ENCODE data around the gene FOXO1.

FOXO1 gene

GRCh38 chr13:40522282-40522681, 144.2 kb downstream of the FOXO1 start:
- Mint-ChIP-seq H3K9me3 (ENCODE audit: low read depth) (peaks cover 4% of the 10 kb centered on the region), H3K4me3 (peak overlapping the region; percentile 20), H3K27me3 (no peaks in the 10 kb centered on the region), H3K36me3 (peaks cover 7% of the 10 kb centered on the region), H3K4me1 (ENCODE audit: low read depth) (peaks cover 58% of the 10 kb centered on the region), H3K27ac (peak overlapping the region; percentile 59)

GRCh38 chr13:40520916-40521315, 145.5 kb downstream of the FOXO1 start:
- Mint-ChIP-seq H3K4me1 (ENCODE audit: low read depth) (peaks cover 69% of the 10 kb centered on the region), H3K27ac (peak overlapping the region; percentile 59), H3K27me3 (no peaks in the 10 kb centered on the region), H3K9me3 (ENCODE audit: low read depth) (peaks cover 4% of the 10 kb centered on the region), H3K36me3 (peaks cover 7% of the 10 kb centered on the region), H3K4me3 (no peak overlapping the region)

- Mint-ChIP-seq H3K36me3 (peaks cover 4% of the 10 kb centered on the region), H3K4me1 (ENCODE audit: low read depth) (peaks cover 65% of the 10 kb centered on the region), H3K27ac (peak overlapping the region; percentile 96), H3K4me3 (no peak overlapping the region), H3K9me3 (ENCODE audit: low read depth) (no peaks in the 10 kb centered on the region), H3K27me3 (no peaks in the 10 kb centered on the region)
Measured at GRCh38 chr13:40519637-40520036, 146.8 kb downstream of the FOXO1 start.

GRCh38 chr13:40518481-40518882, 148.0 kb downstream of the FOXO1 start:
- Mint-ChIP-seq H3K4me1 (ENCODE audit: low read depth) (peaks cover 72% of the 10 kb centered on the region), H3K9me3 (ENCODE audit: low read depth) (no peaks in the 10 kb centered on the region), H3K36me3 (peaks cover 4% of the 10 kb centered on the region), H3K4me3 (peak overlapping the region; percentile 72), H3K27me3 (no peaks in the 10 kb centered on the region), H3K27ac (peak overlapping the region; percentile 96)

DNA sequence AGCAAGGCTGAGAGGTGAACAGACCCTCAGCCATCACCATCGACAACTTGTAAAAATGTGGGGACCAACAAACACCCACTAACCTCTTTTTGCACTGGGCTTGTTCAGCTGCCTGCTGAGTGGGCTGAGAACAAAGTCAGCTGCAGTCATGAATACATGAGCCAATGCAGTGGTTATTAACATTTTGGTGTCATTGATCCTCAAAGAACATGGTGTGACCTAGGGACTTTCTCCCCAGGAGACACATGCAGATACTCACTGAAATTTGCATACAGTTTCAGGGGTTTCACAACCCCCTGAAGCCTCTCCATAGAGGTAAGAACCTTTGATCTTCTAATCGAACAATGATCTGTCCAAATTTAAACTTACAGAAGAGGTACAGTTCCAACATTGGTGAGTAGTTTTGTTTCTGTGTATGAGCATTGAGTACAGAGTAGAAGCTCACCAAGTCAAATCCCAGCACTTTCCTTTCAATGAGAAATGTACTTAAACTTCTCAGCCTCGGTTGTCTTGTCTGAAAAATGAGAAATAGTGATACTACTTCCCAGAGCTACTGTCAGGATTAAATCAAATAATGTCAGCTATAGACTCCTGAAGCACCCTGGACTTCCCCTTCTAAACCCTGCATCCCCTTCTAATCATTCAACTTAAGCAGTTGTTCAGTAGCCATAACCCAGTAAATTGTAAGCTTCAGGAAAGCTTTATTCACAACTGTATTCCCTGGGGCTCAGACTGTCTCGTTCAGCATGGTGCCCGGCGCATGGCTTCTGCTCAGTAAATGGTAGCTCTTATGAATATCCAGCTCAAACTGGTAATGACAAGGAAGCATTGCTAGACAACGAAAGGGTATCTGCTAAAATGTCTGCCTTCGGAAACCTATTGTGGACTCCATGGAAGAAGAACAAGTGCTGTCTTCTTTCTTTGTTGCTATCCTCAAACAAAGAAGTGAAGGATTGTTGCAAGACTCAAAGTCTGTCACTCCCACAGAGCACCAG, 148.7 kb downstream of the FOXO1 start:
- Mint-ChIP-seq H3K4me3 (peak overlapping the region; percentile 72), H3K27ac (peak overlapping the region; percentile 96), H3K36me3 (peaks cover 4% of the 10 kb centered on the region), H3K27me3 (no peaks in the 10 kb centered on the region), H3K9me3 (ENCODE audit: low read depth) (no peaks in the 10 kb centered on the region), H3K4me1 (ENCODE audit: low read depth) (peaks cover 79% of the 10 kb centered on the region)

DNA sequence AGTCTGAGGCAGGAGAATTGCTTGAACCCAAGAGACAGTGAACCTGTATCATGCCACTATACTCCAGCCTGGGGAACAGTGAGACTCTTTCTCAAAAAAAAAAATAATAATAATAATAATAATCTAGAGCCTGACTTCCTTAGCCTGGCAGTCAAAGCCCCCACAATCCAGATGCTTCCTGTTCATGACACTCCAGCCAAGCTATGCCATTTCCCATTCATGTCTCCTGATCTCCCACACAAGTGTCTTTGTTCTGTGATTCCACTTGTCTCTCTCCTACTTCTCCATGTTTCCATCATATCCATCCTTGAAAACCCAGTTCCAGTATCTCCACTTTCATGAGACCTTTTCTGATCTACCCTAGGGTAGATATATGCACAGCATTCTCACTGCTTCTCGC, 150.7 kb downstream of the FOXO1 start:
- H3K36me3 Mint-ChIP-seq, result no peaks in the 10 kb centered on the region
- no peak overlapping the region for H3K4me3 Mint-ChIP-seq
- H3K9me3 Mint-ChIP-seq (ENCODE audit: low read depth), result no peaks in the 10 kb centered on the region
- no peaks in the 10 kb centered on the region for H3K27me3 Mint-ChIP-seq
- peak overlapping the region; percentile 47 for H3K27ac Mint-ChIP-seq
- H3K4me1 Mint-ChIP-seq (ENCODE audit: low read depth), result peaks cover 69% of the 10 kb centered on the region

- Mint-ChIP-seq H3K4me1 (ENCODE audit: low read depth) (peaks cover 67% of the 10 kb centered on the region), H3K27me3 (no peaks in the 10 kb centered on the region), H3K36me3 (no peaks in the 10 kb centered on the region), H3K4me3 (no peak overlapping the region), H3K27ac (no peak overlapping the region), H3K9me3 (ENCODE audit: low read depth) (no peaks in the 10 kb centered on the region)
Measured at GRCh38 chr13:40514802-40515201, 151.6 kb downstream of the FOXO1 start.

DNA sequence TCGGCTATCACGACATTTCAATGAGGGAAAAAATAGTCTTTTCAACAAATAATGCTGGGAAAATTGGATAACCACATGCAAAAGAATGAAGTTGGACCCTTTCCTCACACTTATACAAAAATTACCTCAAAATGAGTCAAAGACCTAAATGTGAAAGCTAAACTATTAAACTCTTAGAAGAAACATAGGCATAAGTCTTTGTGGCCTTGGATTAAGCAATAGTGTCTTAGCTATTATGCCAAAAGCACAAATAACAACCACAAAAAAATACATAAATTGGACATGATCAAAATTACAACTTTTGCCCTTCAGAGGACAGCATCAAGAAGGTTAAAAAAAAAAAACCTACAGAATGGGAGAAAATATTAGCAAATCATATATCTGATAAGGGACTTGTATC, 156.6 kb downstream of the FOXO1 start:
- Mint-ChIP-seq H3K36me3 (no peaks in the 10 kb centered on the region), H3K4me1 (ENCODE audit: low read depth) (peaks cover 74% of the 10 kb centered on the region), H3K27me3 (no peaks in the 10 kb centered on the region), H3K4me3 (no peak overlapping the region), H3K9me3 (ENCODE audit: low read depth) (no peaks in the 10 kb centered on the region), H3K27ac (no peak overlapping the region)

- Mint-ChIP-seq H3K27ac (peak overlapping the region; percentile 41), H3K27me3 (no peaks in the 10 kb centered on the region), H3K4me3 (peak overlapping the region; percentile 41), H3K36me3 (no peaks in the 10 kb centered on the region), H3K4me1 (ENCODE audit: low read depth) (peaks cover 74% of the 10 kb centered on the region), H3K9me3 (ENCODE audit: low read depth) (no peaks in the 10 kb centered on the region)
Measured at GRCh38 chr13:40508767-40509342, 157.6 kb downstream of the FOXO1 start.

DNA sequence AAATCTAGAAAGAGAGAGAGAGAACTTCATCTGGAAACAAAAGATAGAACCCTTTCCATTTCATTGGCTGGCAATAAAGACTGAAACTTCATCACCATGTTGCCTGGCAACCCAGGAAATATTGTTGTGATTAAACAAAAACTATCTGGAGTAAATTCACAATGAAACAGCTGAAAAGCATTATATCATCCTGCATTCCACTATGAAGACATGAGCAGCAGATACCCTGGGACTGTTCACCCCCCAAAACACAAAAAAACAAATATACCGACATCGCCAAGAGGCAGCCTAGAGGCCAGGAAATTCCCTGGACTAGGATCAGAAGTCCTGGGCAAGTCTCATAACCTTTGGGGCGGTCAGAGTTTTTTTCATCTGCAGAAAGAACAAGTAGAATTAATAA, 158.3 kb downstream of the FOXO1 start:
- Mint-ChIP-seq H3K9me3 (ENCODE audit: low read depth) (no peaks in the 10 kb centered on the region), H3K27me3 (no peaks in the 10 kb centered on the region), H3K36me3 (no peaks in the 10 kb centered on the region), H3K4me1 (ENCODE audit: low read depth) (peaks cover 68% of the 10 kb centered on the region), H3K4me3 (peak overlapping the region; percentile 41), H3K27ac (peak overlapping the region; percentile 41)

DNA sequence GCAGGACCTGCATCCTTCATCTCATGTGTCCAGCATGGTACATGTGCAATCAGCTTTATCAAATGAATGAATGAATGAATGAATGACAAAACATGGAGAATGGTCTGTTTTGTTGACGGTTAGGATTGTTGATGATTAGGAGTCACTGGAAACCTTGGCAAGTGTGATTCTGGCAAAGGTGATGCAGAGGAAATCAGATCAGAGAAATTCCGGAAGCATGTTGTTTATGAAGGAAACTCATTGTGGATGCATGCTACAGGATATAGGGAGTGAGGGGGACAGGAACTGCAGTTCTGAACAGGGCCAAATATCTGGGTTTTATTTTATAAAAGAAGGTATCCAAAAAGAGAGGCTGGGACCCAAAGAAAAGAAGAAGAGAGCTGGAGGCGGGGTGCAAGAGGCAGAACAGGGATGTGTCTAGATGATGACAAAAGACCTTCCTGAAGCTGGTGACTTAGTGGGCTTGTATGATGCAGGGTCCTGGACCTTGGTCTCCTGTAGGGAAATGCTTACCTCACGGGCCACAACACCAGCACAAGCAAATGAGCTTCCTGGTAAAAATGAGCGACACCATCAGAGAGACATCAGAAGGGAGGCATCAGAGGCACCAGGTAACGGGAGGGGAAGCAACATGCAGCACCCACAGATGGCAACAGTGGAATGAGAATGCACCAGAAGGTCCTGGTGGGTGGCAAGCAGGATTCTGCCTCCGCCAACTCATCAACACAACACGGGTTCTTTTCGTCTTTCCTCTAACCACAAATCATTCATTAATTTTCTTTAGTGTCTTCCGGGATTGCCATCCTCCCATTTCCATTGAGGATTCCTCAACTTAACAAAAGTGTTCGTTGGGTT, 159.6 kb downstream of the FOXO1 start:
- no peaks in the 10 kb centered on the region for H3K27me3 Mint-ChIP-seq

More for the DNA sequence above, 159.6 kb downstream of the FOXO1 start:
- peak overlapping the region; percentile 24 for H3K4me3 Mint-ChIP-seq
- H3K36me3 Mint-ChIP-seq, result peaks cover 2% of the 10 kb centered on the region
- H3K9me3 Mint-ChIP-seq (ENCODE audit: low read depth), result no peaks in the 10 kb centered on the region
- H3K4me1 Mint-ChIP-seq (ENCODE audit: low read depth), result peaks cover 59% of the 10 kb centered on the region
- peak overlapping the region; percentile 16 for H3K27ac Mint-ChIP-seq
